GM19467 (cell line): ENCODE results near the gene RAB15.

Source experiments
- ATAC-seq: cut with Tn5 transposase; IDR thresholded peaks from one replicate; pipeline ENCODE4 v1.9.1; 2021; ENCODE audit warnings: mild to moderate bottlenecking, moderate library complexity; ENCODE audit not compliant: unreplicated experiment

The RAB15 gene

DNA sequence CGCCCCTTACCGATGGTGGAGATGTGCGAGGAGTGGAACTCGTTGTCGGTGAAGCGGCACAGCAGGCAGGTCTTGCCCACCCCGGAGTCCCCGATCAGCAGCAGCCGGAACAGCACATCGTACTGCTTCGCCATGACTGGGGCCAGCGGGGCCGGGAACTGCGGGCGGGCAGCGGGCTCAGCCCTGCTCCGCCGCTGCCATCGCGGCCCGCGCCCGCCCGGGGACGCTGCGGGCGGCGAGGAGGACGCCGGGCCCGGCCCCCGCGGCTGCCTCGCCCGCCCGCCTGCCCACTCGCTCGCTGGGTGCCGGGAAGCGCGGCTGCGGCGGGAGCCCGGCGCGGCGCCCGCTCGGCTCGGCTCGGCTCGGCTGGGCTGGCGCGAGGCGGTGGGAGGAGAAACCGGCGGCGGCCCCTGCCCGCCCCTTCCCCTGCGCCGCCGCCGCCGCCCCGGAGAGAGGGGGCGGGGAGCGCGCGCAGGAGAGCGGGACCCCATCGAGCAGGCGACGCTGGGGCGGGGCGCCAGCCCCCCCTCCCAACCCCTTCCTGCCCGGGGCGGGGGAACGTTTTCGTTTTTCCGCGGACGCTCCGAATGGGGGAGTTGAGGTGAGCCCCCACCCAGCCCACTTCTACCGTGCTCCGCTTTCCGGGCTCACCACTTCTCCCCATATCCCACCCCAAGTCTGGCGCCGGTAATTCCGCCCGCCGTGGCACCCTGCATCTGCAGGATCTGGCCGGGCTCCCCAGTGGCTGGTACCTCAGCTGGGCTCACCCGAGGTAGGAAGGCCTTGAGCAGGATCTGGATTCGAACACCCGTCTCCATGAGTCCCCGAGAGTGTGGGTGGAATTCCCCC is at the start of gene RAB15:
TSS of gene RAB15 (minus strand) at position 394 of the 849 bp plus-strand sequence. CDS start at position 134, 260 bp downstream.
- no peak for ATAC-seq

DNA sequence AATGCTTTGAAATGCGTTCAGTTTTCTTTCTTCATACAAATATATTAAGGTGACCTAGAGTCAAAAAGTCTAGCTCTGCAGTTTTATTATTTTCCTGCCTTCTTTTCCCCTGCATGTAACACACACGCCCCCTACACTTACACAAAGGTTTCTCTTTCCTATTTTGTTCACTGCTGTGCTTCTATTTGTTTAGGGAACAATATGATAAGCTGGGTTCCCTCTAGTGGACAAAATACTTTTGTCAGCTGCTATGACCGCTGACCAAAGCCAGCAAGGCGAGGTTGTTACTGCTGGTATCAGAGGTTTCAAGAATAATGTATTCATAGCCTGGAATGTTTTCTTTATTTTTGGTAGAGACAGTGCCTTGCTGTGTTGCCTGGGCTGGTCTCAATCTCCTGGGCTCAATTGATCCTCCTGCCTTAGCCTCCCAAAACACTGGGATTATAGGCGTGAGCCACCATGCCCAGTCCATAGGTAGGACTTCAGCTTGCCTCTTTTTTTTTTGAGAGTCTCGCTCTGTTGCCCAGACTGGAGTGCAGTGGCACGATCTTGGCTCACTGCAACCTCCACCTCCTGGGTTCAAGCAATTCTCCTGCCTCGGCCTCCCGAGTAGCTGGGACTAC is 47.9 kb upstream of the RAB15 start:
- ATAC-seq: no peak

DNA sequence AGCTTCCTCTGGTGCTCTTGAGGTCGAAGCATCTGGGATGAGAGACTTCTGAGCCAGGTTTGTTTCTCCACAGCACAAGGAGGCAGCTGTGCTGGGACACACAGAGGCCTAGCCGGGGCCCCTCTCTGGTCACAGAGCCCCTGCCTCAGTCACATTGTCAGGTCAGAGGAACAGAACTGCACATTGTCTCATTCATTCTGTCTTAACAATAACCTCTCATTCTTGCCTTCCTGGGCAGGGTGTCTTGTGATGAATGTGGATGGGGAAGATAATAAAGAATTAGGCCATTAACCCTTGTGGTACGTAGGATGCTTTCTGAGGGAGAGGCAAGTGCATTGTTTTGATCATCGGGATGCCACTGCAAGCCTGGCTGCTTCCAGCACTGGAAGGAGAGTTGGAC is 44.3 kb upstream of the RAB15 start:
- ATAC-seq: no peak

DNA sequence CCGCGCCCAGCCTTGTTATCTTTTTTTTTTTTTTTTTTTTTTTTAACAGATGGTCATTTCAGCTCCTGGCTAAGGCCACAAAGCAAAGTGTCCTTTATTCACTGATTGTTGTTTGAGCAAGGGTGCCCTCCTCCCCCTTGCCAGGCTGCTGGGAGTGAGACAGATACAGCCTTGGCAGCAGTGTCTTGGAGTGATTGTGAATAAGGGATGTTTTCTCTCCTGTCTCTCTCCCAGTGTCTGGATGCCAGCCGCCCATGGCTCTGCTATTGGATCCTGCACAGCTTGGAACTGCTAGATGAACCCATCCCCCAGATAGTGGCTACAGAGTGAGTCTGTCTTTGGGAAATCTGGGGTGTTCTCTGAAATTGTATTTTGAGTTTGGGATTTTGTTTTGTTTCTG is 43.3 kb upstream of the RAB15 start:
- no peak for ATAC-seq

DNA sequence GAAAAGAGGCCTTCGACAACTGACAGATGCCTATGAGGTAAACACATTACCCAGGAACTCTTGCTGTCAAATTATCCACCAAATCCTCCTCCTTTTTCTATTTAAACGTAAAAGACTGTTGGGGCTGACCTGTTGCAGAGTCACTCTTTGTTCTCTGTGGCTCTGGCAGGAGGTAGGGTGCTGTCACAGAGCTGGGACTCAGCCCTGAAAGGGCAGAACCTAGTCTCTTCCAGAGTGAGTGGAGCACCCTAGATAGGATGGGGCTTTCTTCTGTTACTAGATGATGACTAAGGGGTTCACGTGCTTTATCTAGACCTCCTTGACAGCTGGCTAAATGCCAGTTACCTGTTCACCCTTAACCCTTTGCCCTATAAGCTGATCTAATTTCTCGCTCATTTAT is 40.2 kb upstream of the RAB15 start:
- no peak for ATAC-seq

DNA sequence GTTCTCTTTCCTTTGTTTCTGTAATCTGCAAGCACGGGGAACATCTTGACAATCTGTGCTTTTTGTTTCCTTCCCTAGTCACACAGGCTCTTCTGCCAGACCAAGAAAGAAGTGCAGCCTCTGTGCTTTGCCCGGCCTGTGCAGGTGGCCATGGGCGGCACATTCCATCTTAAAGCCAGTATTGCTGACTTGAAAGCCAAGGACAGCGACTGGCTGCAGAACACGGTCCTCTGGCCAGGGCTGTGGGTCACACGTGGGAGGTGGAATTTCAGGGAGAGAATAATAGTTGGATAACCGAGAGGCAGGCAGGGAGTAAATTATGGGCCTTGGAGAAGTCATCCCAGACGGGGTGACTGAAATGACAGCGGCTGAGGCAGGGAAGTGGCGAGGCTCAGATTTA is 39.4 kb upstream of the RAB15 start:
- no peak for ATAC-seq

DNA sequence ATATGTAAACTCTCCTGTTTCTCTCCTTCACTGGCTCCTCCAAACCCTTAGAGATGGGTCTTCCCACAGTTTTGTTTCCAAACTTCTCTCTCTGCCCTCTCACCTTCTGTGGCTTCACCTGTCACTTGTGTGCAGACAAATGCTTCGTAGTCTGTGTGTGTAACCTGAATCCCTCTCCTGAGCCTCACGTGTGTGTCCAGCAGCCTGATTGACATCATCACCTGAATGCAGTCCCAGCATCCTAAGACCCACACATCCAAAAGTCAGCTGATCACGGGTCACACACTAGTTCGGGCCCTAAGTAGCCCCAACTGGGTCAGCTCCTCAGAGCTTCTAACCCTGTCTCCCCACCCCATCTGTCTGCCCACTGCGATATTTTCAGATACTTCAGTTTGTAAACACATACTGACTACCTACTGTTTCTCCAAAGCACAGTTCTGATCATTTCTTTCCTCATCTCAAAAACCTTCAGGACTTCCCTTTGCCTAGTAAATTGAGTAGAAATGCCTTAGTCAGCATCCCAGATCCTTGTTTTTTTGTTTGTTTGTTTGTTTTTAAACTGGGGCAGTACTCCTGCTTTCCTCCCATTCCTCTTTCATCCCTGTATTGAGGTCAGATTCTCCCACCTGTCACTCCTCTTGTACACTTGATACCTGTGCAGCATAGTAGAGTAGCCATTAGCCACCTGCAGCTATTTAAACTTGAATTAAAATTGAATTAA is 38.2 kb upstream of the RAB15 start:
- no peak for ATAC-seq

DNA sequence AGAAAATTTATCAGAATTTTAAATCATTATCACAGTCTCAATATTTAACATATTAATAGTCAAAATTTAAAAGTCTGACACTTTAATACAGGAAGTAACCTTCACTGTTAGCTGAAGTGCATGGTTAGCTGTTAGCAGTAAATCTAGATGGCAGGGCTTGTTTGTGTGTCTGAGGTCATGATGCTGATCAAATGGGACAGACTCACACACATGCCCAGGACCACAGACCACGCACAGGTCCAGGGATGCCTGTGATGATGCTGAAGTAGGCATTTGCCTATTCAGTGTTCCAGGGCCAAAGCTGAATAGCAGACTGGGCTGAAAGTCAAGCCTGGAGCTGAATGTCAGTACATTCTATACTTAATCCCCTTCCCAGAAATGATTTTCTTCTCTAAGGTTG is 35.1 kb upstream of the RAB15 start:
- ATAC-seq: no peak

DNA sequence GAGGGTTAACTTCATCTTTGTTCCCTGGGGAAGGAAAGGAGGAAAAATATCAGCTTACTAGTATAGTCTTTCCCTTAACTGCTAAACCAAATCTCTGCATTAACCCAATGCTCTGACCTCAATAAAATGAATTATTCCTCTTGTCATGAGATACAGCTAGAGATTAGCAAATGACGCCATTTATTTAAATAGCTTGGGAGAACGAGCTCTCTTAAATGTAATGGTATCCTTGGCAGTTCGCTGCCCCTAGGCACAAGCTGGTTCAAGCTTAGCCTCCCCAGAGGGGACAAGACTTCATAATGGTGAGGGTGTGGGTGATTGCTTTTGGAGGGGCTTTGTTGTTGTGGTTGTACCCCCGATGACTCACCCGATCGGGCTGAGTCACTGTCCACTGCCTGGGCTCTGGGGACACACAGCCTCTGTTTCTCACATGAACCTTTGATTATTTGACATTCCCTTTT is 34.2 kb upstream of the RAB15 start:
- ATAC-seq: no peak

DNA sequence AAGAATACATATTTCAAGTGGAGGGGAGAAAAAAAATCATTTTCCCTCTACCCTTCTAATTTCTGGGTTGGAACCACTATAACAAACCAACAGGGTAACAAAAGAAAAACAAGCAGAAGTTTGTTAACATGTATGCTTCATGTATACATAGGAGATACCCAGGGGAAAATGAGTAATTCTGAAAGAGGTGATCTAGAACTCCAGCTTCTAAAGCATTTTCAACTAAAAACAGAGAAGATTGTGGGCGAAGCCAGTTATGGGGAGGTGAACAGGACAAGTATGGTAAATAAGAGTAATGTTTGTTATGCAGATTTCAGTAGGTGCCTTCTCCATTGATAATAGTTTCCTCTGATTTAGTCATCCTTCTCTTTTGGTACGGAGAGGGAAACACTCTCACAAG is 31.3 kb upstream of the RAB15 start:
- no peak for ATAC-seq

DNA sequence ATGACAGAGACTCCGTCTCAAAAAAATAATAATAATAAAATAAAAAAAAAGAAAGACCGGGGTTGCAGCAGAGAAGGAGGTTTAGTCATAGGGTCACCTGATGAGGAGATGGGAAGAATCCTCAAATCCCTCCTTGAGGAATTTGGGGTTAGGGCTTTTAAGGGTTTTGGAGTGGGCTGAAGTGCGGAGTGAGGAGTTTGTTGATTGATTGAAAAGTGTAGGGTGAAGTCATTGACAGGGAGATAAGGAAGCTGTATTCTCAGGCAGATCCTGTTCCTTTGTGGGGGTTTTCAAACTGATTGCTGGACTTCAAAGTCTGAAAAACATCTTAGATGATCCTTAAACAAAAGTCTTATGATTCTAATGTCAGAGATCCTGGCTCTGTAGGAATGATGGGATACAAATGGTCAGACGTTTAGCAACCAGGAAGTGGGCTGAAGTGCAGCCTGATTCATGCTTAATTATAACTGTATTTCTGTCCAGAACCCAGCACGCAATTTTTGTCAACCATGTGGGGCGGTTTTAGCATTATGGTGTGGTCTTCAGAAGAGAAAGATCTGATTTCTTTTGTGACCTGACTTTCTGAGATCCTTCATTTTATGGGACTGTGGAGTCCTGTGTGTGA is 30.6 kb upstream of the RAB15 start:
- ATAC-seq: no peak

DNA sequence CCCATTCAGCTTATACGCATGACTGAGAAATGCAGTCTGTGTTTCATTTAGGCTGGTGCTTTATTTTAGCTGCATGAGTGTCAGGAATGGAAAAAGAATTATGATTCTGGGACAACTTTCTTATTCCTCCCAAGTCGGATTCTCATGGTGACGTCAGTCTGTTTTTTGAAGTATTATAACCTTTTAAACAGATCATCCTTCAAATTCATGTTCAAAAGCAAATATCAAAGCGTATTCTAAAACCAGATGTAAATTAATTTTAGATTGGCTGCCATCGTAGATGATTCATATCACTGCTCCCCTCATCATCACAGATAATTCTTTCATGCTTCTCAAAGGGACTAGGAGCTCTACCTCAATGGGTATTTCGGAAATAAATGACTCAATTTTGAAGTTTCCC is 29.6 kb upstream of the RAB15 start:
- no peak for ATAC-seq

DNA sequence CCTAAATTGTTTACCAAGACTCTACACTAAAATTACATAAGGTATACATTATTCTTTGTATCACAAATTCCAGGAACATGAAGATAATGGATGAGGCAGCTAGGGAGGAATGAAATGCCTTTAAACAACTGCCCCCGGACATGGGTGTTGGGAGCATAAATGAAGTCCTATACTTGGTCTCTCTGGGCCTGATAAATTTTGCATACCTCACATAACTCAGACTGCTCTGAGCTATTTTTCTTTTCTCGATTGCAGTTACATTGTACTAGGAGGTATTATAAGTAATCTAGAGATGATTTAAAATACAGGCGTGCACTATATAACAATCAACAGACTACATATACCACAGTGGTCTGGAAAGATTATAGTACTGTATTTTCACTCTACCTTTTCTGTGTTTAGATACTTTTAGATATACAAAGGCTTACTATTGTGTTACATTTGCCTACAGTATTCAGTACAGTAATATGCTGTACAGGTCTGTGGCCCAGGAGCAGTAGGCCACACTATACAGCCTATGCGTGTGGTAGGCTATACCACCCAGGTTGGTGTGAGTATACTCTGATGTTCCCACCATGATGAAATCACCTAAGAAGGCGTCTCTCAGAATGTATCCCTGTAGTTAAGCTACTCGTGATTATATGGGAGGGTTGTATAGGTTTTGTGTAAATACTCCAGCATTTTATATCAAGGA is 28.9 kb upstream of the RAB15 start:
- ATAC-seq: no peak

DNA sequence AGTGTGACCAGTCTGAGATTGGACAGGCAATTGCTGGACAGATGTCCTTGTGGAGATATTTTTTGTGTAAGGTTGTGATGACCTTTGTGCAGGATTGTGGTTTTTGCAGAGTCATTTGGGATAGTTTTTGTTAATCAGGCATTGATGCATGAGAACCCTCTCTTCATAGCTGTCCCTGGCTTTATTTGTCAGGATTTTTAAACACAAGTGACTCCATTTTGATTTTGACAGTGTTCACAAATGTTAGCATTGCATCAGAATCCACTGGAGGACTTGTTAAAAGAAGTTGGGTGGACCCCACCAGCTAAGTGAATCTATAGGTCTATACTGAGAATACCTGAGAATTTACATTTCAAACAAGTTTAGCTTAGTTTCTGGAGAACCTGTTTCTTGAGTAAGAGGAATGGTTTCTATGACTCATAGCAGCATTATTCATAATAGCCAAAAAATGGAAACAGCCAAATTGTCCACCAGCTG is 26.4 kb upstream of the RAB15 start:
- ATAC-seq: no peak

DNA sequence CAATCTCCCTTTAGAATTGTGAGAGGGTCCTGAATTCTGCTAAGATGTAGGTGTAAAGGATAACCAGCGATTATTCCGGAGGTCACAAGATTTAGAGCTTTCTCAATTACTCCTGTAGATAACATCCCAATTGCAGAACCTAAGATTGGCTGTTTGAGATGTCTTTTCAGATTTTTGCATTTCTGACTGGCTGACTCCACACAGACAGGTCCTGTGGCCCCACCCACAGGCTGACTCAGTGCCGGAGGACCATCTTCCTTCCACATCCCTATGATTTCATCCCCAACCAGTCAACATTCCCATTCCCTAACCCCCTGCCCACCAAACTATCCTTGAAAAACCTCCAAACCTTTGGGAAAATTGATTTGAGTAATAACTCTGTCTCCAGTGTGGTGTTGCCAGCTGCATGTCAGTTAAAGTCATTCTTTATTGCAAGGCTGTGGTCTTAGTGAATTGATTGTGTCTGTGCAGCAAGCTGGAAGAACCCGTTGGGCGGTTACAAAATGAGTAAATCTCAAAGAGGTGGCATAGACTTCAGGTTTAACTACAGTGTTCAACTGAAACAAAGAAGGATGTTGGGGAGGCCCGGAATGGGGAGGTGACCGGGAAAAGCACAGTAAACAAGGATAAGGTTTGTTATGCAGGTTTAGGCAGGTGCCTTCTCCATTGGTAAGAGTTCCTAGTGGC is 25.1 kb upstream of the RAB15 start:
- ATAC-seq: no peak

DNA sequence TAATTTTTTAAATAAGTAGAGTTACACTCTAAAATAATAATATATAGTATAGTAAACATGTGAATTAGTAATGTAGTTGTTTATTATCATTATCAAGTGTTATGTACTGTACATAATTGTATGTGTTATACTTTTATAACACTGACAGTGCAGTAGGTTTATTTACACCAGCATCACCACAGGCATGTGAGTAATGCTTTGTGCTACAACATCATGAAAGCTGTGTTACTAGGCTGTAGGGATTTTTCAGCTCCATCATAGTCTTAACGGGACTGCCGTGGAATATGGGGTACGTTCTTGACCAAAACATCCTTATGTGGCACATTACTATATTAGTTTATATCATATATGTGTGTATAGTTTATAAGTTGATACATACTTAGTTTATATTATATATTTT is 23.2 kb upstream of the RAB15 start:
- ATAC-seq: no peak

DNA sequence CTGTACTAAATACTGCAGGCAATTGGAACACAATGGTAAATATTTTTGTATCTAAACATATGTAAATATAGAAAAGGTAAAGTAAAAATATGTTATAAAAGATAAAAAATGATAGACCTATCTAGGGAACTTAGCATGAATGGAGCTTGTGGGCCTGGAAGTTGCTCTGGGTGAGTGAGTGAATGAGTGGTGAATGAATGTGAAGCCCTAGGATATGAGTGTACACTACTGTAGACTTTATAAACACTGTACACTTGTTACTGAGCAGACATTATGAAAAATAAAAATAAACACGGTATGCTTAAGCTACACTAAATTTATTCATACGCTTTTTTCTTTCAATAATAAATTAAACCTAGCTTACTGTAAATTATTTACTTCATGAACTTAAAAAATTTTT is 22.4 kb upstream of the RAB15 start:
- no peak for ATAC-seq

DNA sequence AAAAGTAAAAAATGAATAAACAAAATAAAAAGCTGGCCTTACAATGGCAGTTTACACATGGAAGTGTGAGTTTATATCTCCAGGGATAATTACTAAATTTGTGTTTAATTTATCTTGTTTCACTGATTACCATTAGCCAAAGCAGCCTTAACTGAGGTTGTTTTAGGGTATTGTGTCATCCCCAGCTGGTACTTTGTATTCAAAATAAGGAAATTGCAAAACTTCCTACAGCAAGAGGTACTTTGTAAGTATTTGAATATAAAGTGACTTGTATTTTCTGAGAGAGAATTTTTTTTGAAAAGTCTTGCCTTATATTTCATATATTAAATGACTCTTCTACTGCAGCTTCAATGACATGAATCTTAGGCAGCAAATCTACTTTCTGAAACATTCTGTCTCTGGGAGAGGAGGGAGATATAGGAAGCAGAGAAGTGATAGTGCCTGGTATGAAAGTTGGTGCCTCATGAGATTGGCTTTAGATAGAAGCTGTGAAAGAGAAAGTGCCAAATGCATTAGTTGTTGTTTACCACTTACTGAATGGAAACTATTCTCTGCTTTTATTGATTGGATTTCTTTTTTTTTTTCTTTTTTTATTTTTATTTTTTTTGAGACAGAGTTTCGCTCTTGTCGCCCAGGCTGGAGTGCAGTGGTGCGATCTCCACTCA is 21.3 kb upstream of the RAB15 start:
- no peak for ATAC-seq

DNA sequence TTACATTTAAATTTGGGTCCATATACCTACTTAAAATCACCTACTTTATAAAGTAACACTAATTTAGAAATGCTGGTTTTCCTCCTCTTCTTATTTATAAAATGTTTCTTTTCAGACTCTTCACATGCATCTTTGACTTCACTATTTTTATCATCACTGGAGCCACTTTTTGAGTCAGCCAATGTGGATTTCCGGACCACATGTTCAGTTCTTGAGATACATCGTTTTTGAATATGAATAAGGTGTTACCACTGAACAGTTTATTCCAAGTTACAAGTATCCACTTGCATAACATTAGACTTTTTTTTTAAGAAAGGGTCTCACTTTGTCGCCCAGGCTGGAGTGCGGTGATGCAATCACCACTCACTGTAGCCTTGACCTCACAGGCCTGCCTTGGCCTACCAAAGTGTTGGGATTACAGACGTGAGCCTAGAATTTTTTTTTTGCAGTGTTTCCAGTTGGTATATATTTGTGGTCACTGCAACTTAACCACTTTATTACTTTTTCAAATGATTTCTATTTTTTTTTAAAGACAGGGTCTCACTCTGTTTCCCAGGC is 20.3 kb upstream of the RAB15 start:
- ATAC-seq: no peak
